Sciatic nerve (tissue), 2 donors: ENCODE measurements around the gene AKT3. TPM values are rescaled to one million over a fixed set of nuclear protein-coding genes. Genes with fewer than 3 reads are reported as not detected.

ENCODE experiments used
- ATAC-seq: fragments of 200-7000 bp; cut with Tn5 transposase; one replicate; pipeline ENCODE4 v1.9.1; 2020; ENCODE audit warnings: mild to moderate bottlenecking, moderate library complexity
- DNase-seq: peaks from one replicate; pipeline ENCODE4 v3.0.0-alpha.2; 2020; ENCODE audit warnings: low spot score
- intact Hi-C: fragments of 100-400 bp; cut with DNase I; formaldehyde crosslinking; loops from one replicate; pipeline ENCODE4 v1.14.2; 2022
- total RNA-seq: library from RNA; stranded (reverse); fragmentation: NEBNext Ultra II Directional; extraction: Animal tissue kit (Norgen Biotek cat#: 25700); gene quantifications from one replicate; pipeline ENCODE4 v1.2.1, GENCODE V29; 2021
- donor health status: DM: no; HTN: no; CAD: no.
- donor health status: DM: no; HTN: no; CAD: no.

Gene AKT3
- total RNA-seq, 1 donor from 2014 or later = 143 TPM

DNA sequence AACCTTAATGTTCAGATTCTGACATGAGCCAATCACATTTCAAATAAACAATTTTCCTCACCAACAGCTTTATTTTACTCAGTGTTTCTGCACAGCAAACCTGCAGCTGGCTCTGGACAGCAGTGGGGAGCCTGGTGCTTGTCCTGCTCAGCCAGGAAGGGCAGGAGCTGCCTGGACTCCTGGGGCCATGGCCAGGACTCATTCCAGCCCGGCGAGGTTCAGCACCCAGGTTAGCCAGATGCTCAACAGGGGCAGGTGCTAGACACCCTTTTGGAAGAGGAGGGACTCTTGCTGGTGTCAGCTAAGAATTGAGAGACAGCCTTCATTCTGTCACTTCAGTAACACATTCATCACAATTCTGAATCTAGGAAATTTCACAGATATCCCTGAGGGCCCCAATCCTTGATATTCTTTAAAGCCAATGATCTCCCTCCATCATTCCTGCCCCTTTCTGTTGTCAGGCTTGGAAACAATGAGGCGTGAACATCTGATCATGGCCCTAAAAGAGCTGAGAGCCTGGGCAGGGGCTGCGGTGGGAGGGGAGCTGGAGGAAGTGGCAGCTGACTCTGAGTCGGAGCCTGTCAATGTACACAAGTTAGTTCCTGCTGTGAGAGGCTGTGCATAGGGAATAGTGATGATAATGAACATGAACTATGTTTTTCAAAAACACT lies 342.9 kb downstream of the AKT3 start:
- DNase-seq (no peak), ATAC-seq (no peak)
- intact Hi-C loops = no loop called here

DNA sequence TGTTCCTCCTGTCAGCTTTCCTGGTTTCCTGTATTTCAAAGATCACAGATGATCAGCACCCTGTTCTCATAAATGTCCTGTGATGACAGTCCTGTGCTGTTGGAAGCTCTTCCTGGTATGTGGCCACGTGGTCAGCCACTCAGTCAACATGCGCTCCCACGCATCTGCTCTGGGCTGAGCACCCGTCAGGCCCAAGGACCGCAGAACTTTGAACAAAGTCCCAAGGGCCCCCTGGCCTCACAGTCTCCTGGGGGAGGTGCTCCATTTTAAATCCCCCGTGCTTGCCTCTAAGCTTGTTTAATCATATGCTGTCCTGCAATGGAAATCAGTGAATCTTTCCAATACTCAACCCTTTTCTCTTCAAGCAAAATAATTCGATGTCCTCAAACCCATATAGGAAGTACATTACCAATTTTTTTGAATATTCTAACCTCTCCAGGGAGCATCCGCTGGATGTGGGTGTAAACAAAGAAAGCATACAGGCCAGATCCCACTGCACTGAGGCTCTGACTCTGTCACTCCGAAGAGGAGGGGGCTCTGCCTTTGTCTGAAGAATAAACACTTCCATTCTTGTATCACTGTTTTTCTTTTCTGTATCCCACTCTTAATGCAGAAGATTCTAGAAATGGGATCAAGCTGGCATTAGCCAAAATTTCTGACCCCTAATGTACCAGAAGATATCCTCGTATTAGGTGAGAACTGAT lies 343.9 kb downstream of the AKT3 start:
- no peak for DNase-seq
- peak; percentile 29 for ATAC-seq
- intact Hi-C loops = no loop called here

DNA sequence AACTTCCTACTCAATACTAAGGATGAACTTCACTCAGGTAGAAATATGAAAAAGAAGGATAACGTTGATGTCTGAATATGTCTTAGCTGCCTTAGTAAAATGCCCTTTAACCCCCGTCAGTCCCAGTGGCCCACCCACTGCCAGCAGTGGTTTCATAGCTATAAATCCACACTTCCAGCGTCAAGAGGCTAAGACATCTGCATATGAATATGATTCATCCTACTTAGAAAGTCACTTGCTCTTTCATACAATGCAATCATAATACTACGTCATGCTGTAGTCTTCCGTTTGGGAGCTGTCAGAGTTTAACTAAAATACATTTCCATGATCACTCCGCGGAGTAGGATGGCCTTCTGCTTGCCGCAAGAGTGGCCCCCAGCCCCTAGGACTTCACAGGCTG lies 346.9 kb downstream of the AKT3 start:
- ATAC-seq = no peak
- DNase-seq = no peak
- intact Hi-C loops = no loop called here

DNA sequence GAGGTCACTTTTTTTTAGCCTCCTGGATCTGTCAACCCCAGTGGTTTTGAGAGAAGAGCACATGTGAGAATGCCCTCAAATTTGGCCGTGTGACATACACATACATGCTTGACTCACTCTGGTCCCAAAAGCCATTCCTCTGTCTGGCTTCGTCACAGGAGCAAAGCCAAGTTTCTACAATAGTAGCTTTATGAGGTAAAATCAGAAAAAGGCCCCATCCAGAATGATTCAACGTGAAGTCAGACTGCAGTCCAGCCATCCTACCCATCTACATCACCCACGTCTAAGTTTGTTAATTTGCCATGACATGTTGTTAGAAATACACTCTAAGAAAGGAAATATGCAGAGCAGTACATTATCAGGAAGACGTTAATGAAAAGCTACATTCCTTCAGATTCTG lies 349.0 kb downstream of the AKT3 start:
- no peak for DNase-seq
- intact Hi-C loops = no loop called here
- ATAC-seq = no peak

- intact Hi-C loops = no loop called here
- DNase-seq (no peak), ATAC-seq (no peak)
These were observed 349.5 kb downstream of the AKT3 start for GRCh38 chr1:243500512-243500911.

DNA sequence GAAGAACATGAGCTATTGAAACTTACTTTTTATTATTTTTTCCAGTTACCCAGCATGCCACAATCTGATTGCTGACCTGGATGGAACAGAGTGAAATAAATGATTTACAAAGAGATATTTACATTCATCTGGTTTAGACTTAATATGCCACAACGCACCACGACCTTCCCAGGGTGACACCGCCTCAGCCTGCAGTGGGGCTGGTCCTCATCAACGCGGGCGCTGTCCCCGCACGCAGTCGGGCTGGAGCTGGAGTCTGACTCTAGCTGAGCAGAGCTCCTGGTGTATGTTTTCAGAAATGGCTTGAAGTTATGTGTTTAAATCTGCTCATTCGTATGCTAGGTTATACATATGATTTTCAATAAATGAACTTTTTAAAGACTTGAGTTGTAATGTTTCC lies 350.3 kb downstream of the AKT3 start:
- DNase-seq = no peak
- ATAC-seq = no peak
- intact Hi-C loops = no loop called here

DNA sequence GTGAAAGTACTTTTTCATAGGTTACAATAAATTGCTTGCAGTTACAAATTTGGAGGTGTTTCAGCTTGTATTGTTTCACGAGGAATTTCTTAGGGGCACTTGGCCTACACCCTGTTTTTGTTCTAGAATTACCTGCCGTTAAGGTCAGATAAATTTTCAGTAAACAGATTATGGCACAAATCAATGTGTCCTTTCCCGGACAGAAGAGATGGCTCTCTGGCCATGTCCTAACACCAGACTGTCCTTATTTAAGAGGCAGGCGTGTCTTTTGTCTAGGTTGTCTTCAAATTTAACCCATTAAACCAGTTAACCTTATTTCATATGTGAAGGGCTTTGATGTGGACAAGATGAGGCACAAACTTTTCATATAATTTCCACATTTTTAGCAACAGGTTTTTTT lies 350.8 kb downstream of the AKT3 start:
- ATAC-seq (no peak), DNase-seq (no peak)
- intact Hi-C loops = no loop called here

GRCh38 chr1:243497939-243498681 lies 351.9 kb downstream of the AKT3 start:
- ATAC-seq = no peak
- DNase-seq = no peak
- intact Hi-C loops = no loop called here

DNA sequence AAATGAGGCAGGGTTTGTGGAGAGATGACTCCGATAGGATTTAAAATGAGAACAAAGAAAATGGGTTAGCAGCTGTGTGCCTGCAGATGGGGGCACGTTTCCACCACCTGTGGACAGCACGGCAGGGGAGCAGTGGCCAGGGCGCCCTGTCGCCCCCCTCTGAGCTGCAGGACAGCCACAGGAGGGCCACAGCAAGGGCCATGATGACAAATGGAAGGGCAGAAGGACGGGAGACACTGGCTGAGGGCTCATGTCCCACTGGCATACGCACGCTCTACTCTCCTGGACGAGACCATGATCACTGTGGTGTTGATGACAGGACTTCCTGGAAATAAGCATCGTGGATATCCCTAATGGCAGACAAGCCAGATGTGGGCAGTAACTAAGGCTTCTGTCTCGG lies 353.2 kb downstream of the AKT3 start:
- no peak for ATAC-seq
- DNase-seq = no peak
- intact Hi-C loops = no loop called here

DNA sequence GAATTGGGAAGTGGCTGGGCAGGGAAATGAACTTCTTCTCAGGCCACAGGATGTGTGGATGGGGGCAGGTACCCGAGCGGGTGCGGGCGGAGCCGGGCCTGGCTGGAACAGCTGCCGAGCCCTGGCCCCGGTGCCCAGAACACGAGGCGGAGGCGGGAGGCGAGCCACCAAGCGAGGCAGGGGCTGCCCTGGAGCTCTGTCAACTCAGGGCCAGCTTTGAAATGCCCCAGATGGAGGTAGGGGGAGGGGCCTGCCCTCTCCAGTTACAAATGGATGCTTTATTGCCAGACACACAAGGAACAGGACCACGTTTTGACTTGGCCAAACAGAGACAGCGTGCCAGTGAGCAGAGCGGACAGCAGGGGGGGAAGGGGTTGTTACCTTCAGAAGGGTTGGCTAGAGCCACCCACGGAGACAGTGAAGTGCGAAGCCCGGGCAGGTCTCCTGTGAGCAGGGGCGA lies 353.8 kb downstream of the AKT3 start:
- DNase-seq = no peak
- intact Hi-C loops = no loop called here

DNA sequence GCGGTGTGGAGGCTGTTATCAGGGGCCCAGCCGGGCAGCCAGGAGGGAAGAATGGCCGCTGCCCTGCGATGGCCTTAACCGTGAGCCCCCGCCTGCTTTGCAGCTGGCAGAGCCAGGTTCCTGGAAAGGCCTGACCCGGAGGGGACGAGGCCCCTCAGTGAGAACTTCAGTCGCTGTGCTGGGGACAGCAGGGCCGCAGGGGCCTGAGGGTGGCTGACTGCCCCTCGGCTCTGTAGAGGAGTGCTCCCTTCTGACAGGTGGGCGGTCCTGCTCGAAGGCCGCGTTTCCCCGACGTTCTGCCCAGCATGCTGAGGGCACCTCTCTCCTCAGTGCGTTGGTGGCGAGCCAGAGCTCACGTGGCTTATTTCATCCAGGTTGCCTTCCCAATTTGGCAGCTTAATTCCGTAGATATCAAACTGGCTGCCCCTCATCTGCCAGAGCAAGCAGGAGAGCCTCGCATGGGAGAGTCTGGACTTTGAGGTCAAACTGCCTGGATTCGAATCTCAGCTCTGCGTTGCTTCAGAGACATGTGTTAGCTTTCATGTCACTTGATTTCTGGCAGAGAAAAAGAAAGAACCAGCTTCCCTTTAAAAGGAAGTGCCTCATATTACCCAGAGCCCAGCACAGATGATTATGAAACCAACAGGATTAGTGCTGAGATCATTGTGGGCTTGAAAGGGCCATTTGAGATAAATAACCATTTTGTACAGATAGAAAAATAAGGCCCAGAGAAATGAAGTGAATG lies 354.4 kb downstream of the AKT3 start:
- DNase-seq (no peak), ATAC-seq (peak; percentile 49)
- intact Hi-C loops = no loop called here

More for the DNA sequence above, 353.8 kb downstream of the AKT3 start:
- ATAC-seq = peak; percentile 11

- DNase-seq (no peak), ATAC-seq (no peak)
- intact Hi-C loops = loop anchor here (1.0 kb wide), 1 partner anchor 20 kb away; no protein-coding TSS in a partner anchor
These were observed 355.2 kb downstream of the AKT3 start for GRCh38 chr1:243494741-243495431.

DNA sequence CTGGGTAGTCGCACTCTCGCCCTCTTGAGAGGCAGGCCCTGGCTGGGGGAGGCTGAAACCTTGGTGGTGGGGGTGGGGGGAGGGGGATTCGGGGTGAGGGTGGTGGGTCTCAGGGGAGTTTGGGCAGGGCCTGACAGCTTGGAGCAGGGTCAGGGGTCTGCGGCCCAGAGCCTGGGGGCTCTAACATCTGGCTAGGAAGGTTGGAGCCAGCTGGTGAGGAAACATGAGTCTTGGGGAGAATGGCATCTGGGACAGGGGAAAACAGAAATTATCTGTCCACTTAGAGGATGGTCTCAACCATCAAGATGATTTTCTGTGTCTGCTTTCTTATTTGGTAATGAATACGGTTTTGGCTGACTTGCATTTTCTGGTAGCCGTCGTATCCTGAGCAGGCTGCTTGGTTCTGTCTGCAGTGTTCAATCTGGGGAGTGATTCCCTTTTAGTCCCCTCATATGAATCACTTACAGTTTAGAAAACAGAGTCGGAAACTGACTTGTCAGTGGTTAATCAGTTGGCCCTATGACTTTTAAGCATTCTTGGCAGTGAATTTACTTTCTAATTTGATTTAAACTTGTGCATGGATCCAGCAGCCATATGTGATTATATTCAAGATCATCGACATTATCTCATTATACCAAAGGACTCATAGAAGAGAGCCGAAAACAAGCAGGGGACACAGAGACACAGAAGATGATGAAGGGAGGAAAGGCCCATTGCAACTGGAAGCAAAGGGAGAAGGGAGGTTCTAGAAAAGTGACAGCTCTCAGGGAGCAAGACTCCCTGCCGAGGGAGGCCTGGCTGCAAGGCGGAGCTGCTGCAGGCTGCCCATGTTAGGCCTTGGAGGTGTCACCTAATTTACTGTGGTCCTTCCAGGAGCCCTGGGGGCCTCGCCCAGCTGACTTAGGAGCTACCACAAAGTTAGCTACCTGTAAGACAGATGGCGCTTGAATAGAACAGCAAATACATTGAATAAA lies 356.6 kb downstream of the AKT3 start:
- ATAC-seq = no peak
- DNase-seq = no peak
- intact Hi-C loops = loop anchor here (1.0 kb wide), 1 partner anchor 18 kb away; no protein-coding TSS in a partner anchor

GRCh38 chr1:243490748-243491686 lies 359.0 kb downstream of the AKT3 start:
- ATAC-seq (peak; percentile 47), DNase-seq (no peak)
- intact Hi-C loops = no loop called here

- intact Hi-C loops = no loop called here
- ATAC-seq (no peak), DNase-seq (no peak)
These were observed 360.1 kb downstream of the AKT3 start for GRCh38 chr1:243489681-243490546.

- intact Hi-C loops = no loop called here
- no peak for DNase-seq
- ATAC-seq = no peak
These were observed 360.9 kb downstream of the AKT3 start for GRCh38 chr1:243489158-243489527.
